Bronchial epithelial cell (primary cell): ENCODE measurements around the gene OPA3. TPM values are rescaled to one million over a fixed set of nuclear protein-coding genes. Genes with fewer than 3 reads are reported as not detected.

Experiments
- DNase-seq: peaks from one replicate; pipeline ENCODE4 v3.0.0-alpha.2; 2010; ENCODE audit warnings: low read depth
- FAIRE-seq: peaks from 2 replicates; lab custom pipeline; 2011; peaks lifted over from hg19 to GRCh38; lab: Jason Lieb, UNC
- H3K27me3 ChIP-seq: 2 replicates; pipeline ENCODE4 v1.5.1; 2011; ENCODE audit warnings: low read length; ENCODE audit not compliant: control insufficient read depth, insufficient read depth
- H3K36me3 ChIP-seq: 2 replicates; pipeline ENCODE4 v1.5.1; 2011; ENCODE audit warnings: low read length; ENCODE audit not compliant: control insufficient read depth, insufficient read depth
- H3K4me3 ChIP-seq: 2 replicates; pipeline ENCODE4 v1.5.1; 2011; ENCODE audit warnings: mild to moderate bottlenecking, low read depth, low read length, control low read depth
- CTCF ChIP-seq: IDR thresholded peaks from 2 replicates; pipeline ENCODE4 v1.5.1; 2011; ENCODE audit warnings: mild to moderate bottlenecking, moderate library complexity, low read length, control low read depth, inconsistent platforms; ENCODE audit not compliant: insufficient read depth, severe bottlenecking
- total RNA-seq: library from RNA; depleted of rRNA; stranded (reverse); fragments of >200 nt; gene quantifications from 2 replicates; pipeline ENCODE4 v1.2.1, GENCODE V29; 2014

The OPA3 gene
- total RNA-seq, 1 donor from 2014 or later: 5.3 TPM

- FAIRE-seq: no peak
- H3K4me3 ChIP-seq: no peak overlapping the region
- no peak for TF ChIP-seq CTCF
- no peaks in the 10 kb centered on the region for H3K36me3 ChIP-seq
- DNase-seq: no peak
- peaks cover 24% of the 10 kb centered on the region for H3K27me3 ChIP-seq
Measured at GRCh38 chr19:45599286-45599685, 14.7 kb upstream of the OPA3 start.

- Histone ChIP-seq H3K27me3 (peaks cover 24% of the 10 kb centered on the region), H3K4me3 (no peak overlapping the region), H3K36me3 (no peaks in the 10 kb centered on the region)
- DNase-seq (no peak), FAIRE-seq (no peak)
- TF ChIP-seq CTCF: no peak
Measured at GRCh38 chr19:45598267-45599001, 13.8 kb upstream of the OPA3 start.

- no peak for FAIRE-seq
- no peak for DNase-seq
- H3K27me3 ChIP-seq: peaks cover 24% of the 10 kb centered on the region
- no peak overlapping the region for H3K4me3 ChIP-seq
- no peak for TF ChIP-seq CTCF
- no peaks in the 10 kb centered on the region for H3K36me3 ChIP-seq
Measured at GRCh38 chr19:45597425-45598111, 13.0 kb upstream of the OPA3 start.

GRCh38 chr19:45595814-45596213, 11.2 kb upstream of the OPA3 start:
- Histone ChIP-seq H3K27me3 (peaks cover 9% of the 10 kb centered on the region), H3K36me3 (no peaks in the 10 kb centered on the region), H3K4me3 (no peak overlapping the region)
- FAIRE-seq (no peak), DNase-seq (no peak)
- TF ChIP-seq CTCF: no peak

- Histone ChIP-seq H3K27me3 (no peaks in the 10 kb centered on the region), H3K4me3 (no peak overlapping the region), H3K36me3 (no peaks in the 10 kb centered on the region)
- no peak for TF ChIP-seq CTCF
- DNase-seq (no peak), FAIRE-seq (no peak)
Measured at GRCh38 chr19:45593520-45593919, 8.9 kb upstream of the OPA3 start.
